ENCODE measurements around the gene PTPN11. TPM values are rescaled to one million over a fixed set of nuclear protein-coding genes. Genes with fewer than 3 reads are reported as not detected.

The PTPN11 gene
- total and polyA plus RNA-seq, 2 of the 13 experiments (the other 11 are each of a cell fraction or from before 2014, with no cell fraction given): 30.0 to 63.5 TPM

- no peak overlapping the region for H2AFZ ChIP-seq (ENCODE audit: low read length)
- no peak overlapping the region for H3K4me2 ChIP-seq (ENCODE audit: low read depth, low read length)
- no peak for FAIRE-seq
- POLR2A ChIA-PET: no interaction called here
- H3K27me3 ChIP-seq (ENCODE audit: control insufficient read depth in 1 of 2, insufficient read depth in 2 of 2, low read length in 2 of 2): no peaks in the 10 kb centered on the region
- no peaks in the 10 kb centered on the region for H3K9me3 ChIP-seq (ENCODE audit: low read length)
- no peak overlapping the region for H3K4me3 ChIP-seq (replicated peaks in 1 of 3; ENCODE audit: insufficient read depth in 1 of 3, low read depth in 2 of 3, low read length in 3 of 3)
- H3K9ac ChIP-seq (ENCODE audit: insufficient read depth, low read depth, low read length): no peak overlapping the region
- H4K20me1 ChIP-seq (ENCODE audit: insufficient read depth, low read length): no peaks in the 10 kb centered on the region
- CTCF ChIA-PET (ENCODE audit: low intra/inter-chr PET ratio, low total read pairs): no interaction called here
- no peaks in the 10 kb centered on the region for H3K79me2 ChIP-seq (ENCODE audit: insufficient read depth, low read length)
- peaks cover 30 to 81% of the 10 kb centered on the region in 2 experiments for H3K36me3 ChIP-seq (replicated peaks in 1 of 2; ENCODE audit: control insufficient read depth in 1 of 2, insufficient read depth in 2 of 2, low read length in 2 of 2)
- no peak overlapping the region for H3K27ac ChIP-seq (ENCODE audit: extremely low read length, insufficient read depth, low read length)
- in situ Hi-C loops (cut with HindIII; ENCODE audit: extremely low pct_ligation_motif_present, low pct_unique_long_range_greater_than_20kb): no loop called here
- no peak for DNase-seq (ENCODE audit: low spot score)
- WGBS (ENCODE audit: low lambda C conversion rate): 100% methylated on average over 2 of the region's 2 CpGs
- no peaks in the 10 kb centered on the region for H3K4me1 ChIP-seq (ENCODE audit: insufficient read depth, low read length)
- intact Hi-C loops (cut with micrococcal nuclease; ENCODE audit: unreplicated experiment): no loop called here
- no peak for TF ChIP-seq ZNF772 (CRISPR knock-in tag; IDR thresholded peaks at IDR 0.05)
- no peak for TF ChIP-seq ZNF615 (CRISPR knock-in tag; IDR thresholded peaks at IDR 0.05; ENCODE audit: borderline replicate concordance)
- no peak for TF ChIP-seq CENPX (CRISPR knock-in tag; IDR thresholded peaks at IDR 0.05)
- no peak for TF ChIP-seq KMT2B (CRISPR knock-in tag; IDR thresholded peaks at IDR 0.05)
- TF ChIP-seq ZNF773 (CRISPR knock-in tag; IDR thresholded peaks at IDR 0.05; ENCODE audit: borderline replicate concordance): no peak
- no peak for TF ChIP-seq FOXP1 (IDR thresholded peaks at IDR 0.05)
- TF ChIP-seq FOXP1 (CRISPR knock-in tag; IDR thresholded peaks at IDR 0.05): no peak
- no peak for TF ChIP-seq PHF21A (CRISPR knock-in tag; IDR thresholded peaks at IDR 0.05)
- TF ChIP-seq ZMYM2 (CRISPR knock-in tag; IDR thresholded peaks at IDR 0.05): no peak
- no peak for TF ChIP-seq TCF12 (IDR thresholded peaks at IDR 0.05)
- TF ChIP-seq TCF12 (CRISPR knock-in tag; IDR thresholded peaks at IDR 0.05): no peak
- TF ChIP-seq AGO1 (IDR thresholded peaks at IDR 0.05; ENCODE audit: low read depth, low read length, poor library complexity, severe bottlenecking): no peak
- TF ChIP-seq ZNF12 (CRISPR knock-in tag; IDR thresholded peaks at IDR 0.05): no peak
- TF ChIP-seq, protein P1, sequence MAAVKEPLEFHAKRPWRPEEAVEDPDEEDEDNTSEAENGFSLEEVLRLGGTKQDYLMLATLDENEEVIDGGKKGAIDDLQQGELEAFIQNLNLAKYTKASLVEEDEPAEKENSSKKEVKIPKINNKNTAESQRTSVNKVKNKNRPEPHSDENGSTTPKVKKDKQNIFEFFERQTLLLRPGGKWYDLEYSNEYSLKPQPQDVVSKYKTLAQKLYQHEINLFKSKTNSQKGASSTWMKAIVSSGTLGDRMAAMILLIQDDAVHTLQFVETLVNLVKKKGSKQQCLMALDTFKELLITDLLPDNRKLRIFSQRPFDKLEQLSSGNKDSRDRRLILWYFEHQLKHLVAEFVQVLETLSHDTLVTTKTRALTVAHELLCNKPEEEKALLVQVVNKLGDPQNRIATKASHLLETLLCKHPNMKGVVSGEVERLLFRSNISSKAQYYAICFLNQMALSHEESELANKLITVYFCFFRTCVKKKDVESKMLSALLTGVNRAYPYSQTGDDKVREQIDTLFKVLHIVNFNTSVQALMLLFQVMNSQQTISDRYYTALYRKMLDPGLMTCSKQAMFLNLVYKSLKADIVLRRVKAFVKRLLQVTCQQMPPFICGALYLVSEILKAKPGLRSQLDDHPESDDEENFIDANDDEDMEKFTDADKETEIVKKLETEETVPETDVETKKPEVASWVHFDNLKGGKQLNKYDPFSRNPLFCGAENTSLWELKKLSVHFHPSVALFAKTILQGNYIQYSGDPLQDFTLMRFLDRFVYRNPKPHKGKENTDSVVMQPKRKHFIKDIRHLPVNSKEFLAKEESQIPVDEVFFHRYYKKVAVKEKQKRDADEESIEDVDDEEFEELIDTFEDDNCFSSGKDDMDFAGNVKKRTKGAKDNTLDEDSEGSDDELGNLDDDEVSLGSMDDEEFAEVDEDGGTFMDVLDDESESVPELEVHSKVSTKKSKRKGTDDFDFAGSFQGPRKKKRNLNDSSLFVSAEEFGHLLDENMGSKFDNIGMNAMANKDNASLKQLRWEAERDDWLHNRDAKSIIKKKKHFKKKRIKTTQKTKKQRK (IDR thresholded peaks at IDR 0.05; ENCODE audit: low read length): no peak
- TF ChIP-seq, protein P2, sequence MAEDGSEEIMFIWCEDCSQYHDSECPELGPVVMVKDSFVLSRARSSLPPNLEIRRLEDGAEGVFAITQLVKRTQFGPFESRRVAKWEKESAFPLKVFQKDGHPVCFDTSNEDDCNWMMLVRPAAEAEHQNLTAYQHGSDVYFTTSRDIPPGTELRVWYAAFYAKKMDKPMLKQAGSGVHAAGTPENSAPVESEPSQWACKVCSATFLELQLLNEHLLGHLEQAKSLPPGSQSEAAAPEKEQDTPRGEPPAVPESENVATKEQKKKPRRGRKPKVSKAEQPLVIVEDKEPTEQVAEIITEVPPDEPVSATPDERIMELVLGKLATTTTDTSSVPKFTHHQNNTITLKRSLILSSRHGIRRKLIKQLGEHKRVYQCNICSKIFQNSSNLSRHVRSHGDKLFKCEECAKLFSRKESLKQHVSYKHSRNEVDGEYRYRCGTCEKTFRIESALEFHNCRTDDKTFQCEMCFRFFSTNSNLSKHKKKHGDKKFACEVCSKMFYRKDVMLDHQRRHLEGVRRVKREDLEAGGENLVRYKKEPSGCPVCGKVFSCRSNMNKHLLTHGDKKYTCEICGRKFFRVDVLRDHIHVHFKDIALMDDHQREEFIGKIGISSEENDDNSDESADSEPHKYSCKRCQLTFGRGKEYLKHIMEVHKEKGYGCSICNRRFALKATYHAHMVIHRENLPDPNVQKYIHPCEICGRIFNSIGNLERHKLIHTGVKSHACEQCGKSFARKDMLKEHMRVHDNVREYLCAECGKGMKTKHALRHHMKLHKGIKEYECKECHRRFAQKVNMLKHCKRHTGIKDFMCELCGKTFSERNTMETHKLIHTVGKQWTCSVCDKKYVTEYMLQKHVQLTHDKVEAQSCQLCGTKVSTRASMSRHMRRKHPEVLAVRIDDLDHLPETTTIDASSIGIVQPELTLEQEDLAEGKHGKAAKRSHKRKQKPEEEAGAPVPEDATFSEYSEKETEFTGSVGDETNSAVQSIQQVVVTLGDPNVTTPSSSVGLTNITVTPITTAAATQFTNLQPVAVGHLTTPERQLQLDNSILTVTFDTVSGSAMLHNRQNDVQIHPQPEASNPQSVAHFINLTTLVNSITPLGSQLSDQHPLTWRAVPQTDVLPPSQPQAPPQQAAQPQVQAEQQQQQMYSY (CRISPR knock-in tag; IDR thresholded peaks at IDR 0.05): no peak
- TF ChIP-seq ZBTB2 (CRISPR knock-in tag; IDR thresholded peaks at IDR 0.05; ENCODE audit: low read depth): no peak
- no peak for ATAC-seq
- BruUV-seq (replicated peaks): no TSS peak
These were observed 64.0 kb downstream of the PTPN11 start for GRCh38 chr12:112482733-112483132.
